Activated B cell treated with CpG ODN at 0.5 μM for 24 hours (primary cell): Measurements from ENCODE around the gene RASGRP3. TPM values are rescaled to one million over a fixed set of nuclear protein-coding genes. Genes with fewer than 3 reads are reported as not detected.

Experiments used
- ATAC-seq: fragments of 200-7000 bp; cut with Tn5 transposase; one replicate; pipeline ENCODE4 v1.10.0; 2021; ENCODE audit warnings: low read depth, mild to moderate bottlenecking, moderate library complexity
- CTCF ChIA-PET: fragments of 350-600 bp; sonication (Branson Sonifier 250); formaldehyde crosslinking; loops from one replicate; lab custom pipeline; 2021; ENCODE audit warnings: antibody characterized with exemption; lab: Charles Lee
- POLR2A ChIA-PET: fragments of 350-600 bp; sonication (Branson Sonifier 250); formaldehyde crosslinking; loops from one replicate; lab custom pipeline; 2021; ENCODE audit warnings: antibody characterized with exemption; lab: Charles Lee
- DNase-seq: peaks from one replicate; pipeline ENCODE4 v3.0.0; 2022
- H3K27ac Mint-ChIP-seq: one replicate; pipeline ENCODE4 v1.8.0; 2020; ENCODE audit warnings: mixed read lengths
- H3K27me3 Mint-ChIP-seq: one replicate; pipeline ENCODE4 v1.8.0; 2021; ENCODE audit warnings: mixed read lengths
- H3K36me3 Mint-ChIP-seq: one replicate; pipeline ENCODE4 v1.8.0; 2021; ENCODE audit warnings: low read depth, mixed read lengths
- H3K4me1 Mint-ChIP-seq: one replicate; pipeline ENCODE4 v1.8.0; 2021; ENCODE audit warnings: mixed read lengths
- H3K4me3 Mint-ChIP-seq: one replicate; pipeline ENCODE4 v1.8.0; 2020; ENCODE audit warnings: mild to moderate bottlenecking, mixed read lengths
- H3K9me3 Mint-ChIP-seq: one replicate; pipeline ENCODE4 v1.8.0; 2020; ENCODE audit warnings: mixed read lengths
- CTCF ChIP-seq: fragments of 200-600 bp; IDR thresholded peaks from one replicate; pipeline ENCODE4 v1.8.0; 2022; ENCODE audit warnings: antibody characterized with exemption, mild to moderate bottlenecking
- intact Hi-C: fragments of 100-400 bp; cut with micrococcal nuclease; formaldehyde crosslinking; loops from one replicate; pipeline ENCODE4 v1.15.1; 2024
- total RNA-seq: library from RNA; stranded (reverse); gene quantifications from 2 replicates; pipeline ENCODE4 v1.2.3, GENCODE V29; 2022

The RASGRP3 gene
- 179 and 205 TPM in 2 replicates for total RNA-seq

- Mint-ChIP-seq H3K27me3 (no peaks in the 10 kb centered on the region), H3K9me3 (no peaks in the 10 kb centered on the region), H3K27ac (peak within 1 kb of the TSS; percentile 98), H3K36me3 (peaks cover 44% of the 10 kb centered on the region), H3K4me1 (peaks cover 53% of the 10 kb centered on the region), H3K4me3 (peak within 1 kb of the TSS; percentile 97)
- ChIA-PET POLR2A (interaction anchor here (0.9 to 11.3 kb wide), 16 partner anchors 8 to 1413 kb away, joined by 3 to 421 read pairs (median 8); partner anchors contain the start of genes FAM98A and SPAST), CTCF (interaction anchor here (0.6 to 3.0 kb wide), 28 partner anchors 9 to 123 kb away, joined by 3 to 63 read pairs (median 4); partner anchors contain the start of gene FAM98A)
- ATAC-seq (peak; percentile 48), DNase-seq (peak; percentile 62)
- intact Hi-C loops, result loop anchor here (1.0 to 10.0 kb wide), 3 partner anchors 8 to 1121 kb away; partner anchors contain the start of gene BIRC6
- TF ChIP-seq CTCF, result no peak
These were observed at the start of gene RASGRP3 for GRCh38 chr2:33476131-33476792. RASGRP3 (plus strand) TSS chr2:33476649; CDS start chr2:33515137, 38,488 bp downstream.

- Mint-ChIP-seq H3K36me3 (no peaks in the 10 kb centered on the region), H3K4me1 (no peaks in the 10 kb centered on the region), H3K4me3 (no peak overlapping the region), H3K27me3 (no peaks in the 10 kb centered on the region), H3K9me3 (no peaks in the 10 kb centered on the region), H3K27ac (no peak overlapping the region)
- intact Hi-C loops, result no loop called here
- ATAC-seq, result no peak
- no peak for DNase-seq
- ChIA-PET CTCF (no interaction called here), POLR2A (no interaction called here)
- no peak for TF ChIP-seq CTCF
These were observed 49.7 kb upstream of the RASGRP3 start for GRCh38 chr2:33426666-33427231.

GRCh38 chr2:33430077-33430476, 46.4 kb upstream of the RASGRP3 start:
- Mint-ChIP-seq H3K4me3 (no peak overlapping the region), H3K9me3 (no peaks in the 10 kb centered on the region), H3K4me1 (no peaks in the 10 kb centered on the region), H3K36me3 (no peaks in the 10 kb centered on the region), H3K27ac (no peak overlapping the region), H3K27me3 (peaks cover 1% of the 10 kb centered on the region)
- ATAC-seq, result no peak
- no peak for DNase-seq
- no peak for TF ChIP-seq CTCF
- POLR2A ChIA-PET, result no interaction called here
- intact Hi-C loops, result no loop called here
- CTCF ChIA-PET, result no interaction called here

- DNase-seq (no peak), ATAC-seq (no peak)
- H3K36me3 Mint-ChIP-seq, result no peaks in the 10 kb centered on the region
- CTCF ChIA-PET, result no interaction called here
- TF ChIP-seq CTCF, result no peak
- H3K9me3 Mint-ChIP-seq, result no peaks in the 10 kb centered on the region
- H3K27ac Mint-ChIP-seq, result no peak overlapping the region
- POLR2A ChIA-PET, result no interaction called here
- intact Hi-C loops, result no loop called here
- H3K27me3 Mint-ChIP-seq, result peaks cover 1% of the 10 kb centered on the region
- no peaks in the 10 kb centered on the region for H3K4me1 Mint-ChIP-seq
- no peak overlapping the region for H3K4me3 Mint-ChIP-seq
These were observed 45.6 kb upstream of the RASGRP3 start for GRCh38 chr2:33430856-33431255.

GRCh38 chr2:33432871-33433270, 43.6 kb upstream of the RASGRP3 start:
- ATAC-seq (no peak), DNase-seq (no peak)
- Mint-ChIP-seq H3K27me3 (peaks cover 1% of the 10 kb centered on the region), H3K27ac (no peak overlapping the region), H3K4me3 (no peak overlapping the region), H3K9me3 (no peaks in the 10 kb centered on the region), H3K4me1 (no peaks in the 10 kb centered on the region), H3K36me3 (no peaks in the 10 kb centered on the region)
- POLR2A ChIA-PET, result no interaction called here
- no peak for TF ChIP-seq CTCF
- intact Hi-C loops, result no loop called here
- CTCF ChIA-PET, result no interaction called here
